Smooth muscle cell (in vitro differentiated cells): ENCODE measurements around the gene POLR2B. TPM values are rescaled to one million over a fixed set of nuclear protein-coding genes. Genes with fewer than 3 reads are reported as not detected.

Experiments used
- DNase-seq: peaks from one replicate; lab custom pipeline; 2025; ENCODE audit not compliant: unreplicated experiment; lab: John Stamatoyannopoulos, UW
- H2AFZ ChIP-seq: fragments of 200-600 bp; sonication (generic); 2 replicates; pipeline ENCODE4 v1.6.0; 2016; ENCODE audit warnings: antibody characterized with exemption, low read depth, mild to moderate bottlenecking
- H3F3A ChIP-seq: fragments of 200-600 bp; sonication (generic); 2 replicates; pipeline ENCODE4 v1.6.0; 2017; ENCODE audit warnings: antibody characterized with exemption, low read depth
- H3K27ac ChIP-seq: fragments of 200-600 bp; sonication (generic); 2 replicates; pipeline ENCODE4 v1.5.1; 2016; ENCODE audit warnings: low read depth, mild to moderate bottlenecking
- H3K27me3 ChIP-seq: fragments of 200-600 bp; sonication (generic); 2 replicates; pipeline ENCODE4 v1.6.1; 2016; ENCODE audit warnings: low read depth, mild to moderate bottlenecking
- H3K36me3 ChIP-seq: fragments of 200-600 bp; sonication (generic); 2 replicates; pipeline ENCODE4 v1.5.1; 2016; ENCODE audit warnings: low read depth
- H3K4me1 ChIP-seq: fragments of 200-600 bp; sonication (generic); 2 replicates; pipeline ENCODE4 v1.5.1; 2016; ENCODE audit warnings: low read depth
- H3K4me2 ChIP-seq: fragments of 200-600 bp; sonication (generic); 2 replicates; pipeline ENCODE4 v1.6.0; 2016; ENCODE audit warnings: mild to moderate bottlenecking
- H3K4me3 ChIP-seq: fragments of 200-600 bp; sonication (generic); 2 replicates; pipeline ENCODE4 v1.5.1; 2016; ENCODE audit warnings: mild to moderate bottlenecking
- H3K79me2 ChIP-seq: fragments of 200-600 bp; sonication (generic); 2 replicates; pipeline ENCODE4 v1.6.0; 2016; ENCODE audit warnings: low read depth, mild to moderate bottlenecking
- H3K9ac ChIP-seq: fragments of 200-600 bp; sonication (generic); 2 replicates; pipeline ENCODE4 v1.6.0; 2016; ENCODE audit warnings: low read depth
- H3K9me3 ChIP-seq: fragments of 200-600 bp; sonication (generic); replicated peaks from 2 replicates; pipeline ENCODE4 v1.5.1; 2016; ENCODE audit warnings: low read depth
- H4K20me1 ChIP-seq: fragments of 200-600 bp; sonication (generic); 2 replicates; pipeline ENCODE4 v1.6.0; 2016; ENCODE audit warnings: low read depth
- CTCF ChIP-seq: fragments of 200-600 bp; sonication (generic); IDR thresholded peaks from 2 replicates; pipeline ENCODE4 v1.5.1; 2017; ENCODE audit warnings: borderline replicate concordance, mild to moderate bottlenecking, antibody characterized with exemption; ENCODE audit not compliant: insufficient read depth, poor library complexity, severe bottlenecking
- WGBS: methylation state at CpG from one replicate; pipeline ENCODE4 v1.1.7; 2016; ENCODE audit warnings: low lambda C conversion rate; 5-methylcytosine and 5-hydroxymethylcytosine counted together
- polyA plus RNA-seq: library from polyadenylated mRNA; unstranded; fragments of >200 nt; fragmentation: Nextera tagmentation; extraction: Ambion mirVana; gene quantifications from 2 replicates; pipeline ENCODE4 v1.2.1, GENCODE V29; 2016
- total RNA-seq: library from RNA; depleted of rRNA; stranded (reverse); fragments of >200 nt; gene quantifications from 2 replicates; pipeline ENCODE4 v1.2.3, GENCODE V29; 2014

POLR2B gene
- total and polyA plus RNA-seq, 2 experiments from 2014 or later, result 39.7 to 111 TPM

GRCh38 chr4:56977321-56978012 is 1.2 kb upstream of the POLR2B start, which contains the start of gene NOA1:
Gene NOA1, minus strand, starts transcription at chr4:56977606. Its CDS starts 21 bp downstream, at chr4:56977585.
- Histone ChIP-seq H3K79me2 (peaks cover 74% of the 10 kb centered on the region), H3F3A (peaks cover 9% of the 10 kb centered on the region), H2AFZ (peak within 1 kb of the TSS; percentile 88), H3K36me3 (peaks cover 16% of the 10 kb centered on the region), H3K4me3 (peak within 1 kb of the TSS; percentile 88), H4K20me1 (peaks cover 58% of the 10 kb centered on the region), H3K4me2 (peak within 1 kb of the TSS; percentile 92), H3K9me3 (no peaks in the 10 kb centered on the region), H3K4me1 (peaks cover 34% of the 10 kb centered on the region), H3K27me3 (no peaks in the 10 kb centered on the region), H3K9ac (peak within 1 kb of the TSS; percentile 74), H3K27ac (peak within 1 kb of the TSS; percentile 86)
- TF ChIP-seq CTCF, result no peak
- under 1% methylated on average over 51 of the region's 51 CpGs for WGBS
- peak; percentile 94 for DNase-seq

- 10% methylated on average over 21 of the region's 21 CpGs for WGBS
These were observed 851 bp downstream of the POLR2B start for GRCh38 chr4:56979421-56980072.

GRCh38 chr4:56981795-56982201 is 3.1 kb downstream of the POLR2B start:
- TF ChIP-seq CTCF, result no peak
- no peak overlapping the region for H2AFZ ChIP-seq
- 64% methylated on average over 4 of the region's 4 CpGs for WGBS
- no peaks in the 10 kb centered on the region for H3K27me3 ChIP-seq
- H3K9ac ChIP-seq, result peak overlapping the region; percentile 1
- peaks cover 12% of the 10 kb centered on the region for H3F3A ChIP-seq
- peaks cover 23% of the 10 kb centered on the region for H3K4me1 ChIP-seq
- peak overlapping the region; percentile 88 for H3K4me2 ChIP-seq
- peaks cover 74% of the 10 kb centered on the region for H4K20me1 ChIP-seq
- H3K79me2 ChIP-seq, result peaks cover 84% of the 10 kb centered on the region
- H3K4me3 ChIP-seq, result no peak overlapping the region
- no peak for DNase-seq
- H3K36me3 ChIP-seq, result peaks cover 3% of the 10 kb centered on the region
- H3K27ac ChIP-seq, result peak overlapping the region; percentile 32
- no peaks in the 10 kb centered on the region for H3K9me3 ChIP-seq

More at GRCh38 chr4:56979421-56980072, 851 bp downstream of the POLR2B start:
- Histone ChIP-seq H3F3A (peaks cover 9% of the 10 kb centered on the region), H3K36me3 (no peaks in the 10 kb centered on the region), H3K4me3 (peak overlapping the region; percentile 88), H2AFZ (no peak overlapping the region), H3K9ac (peak overlapping the region; percentile 85), H3K9me3 (no peaks in the 10 kb centered on the region), H3K4me1 (peaks cover 34% of the 10 kb centered on the region), H3K4me2 (peak overlapping the region; percentile 88), H3K27ac (peak overlapping the region; percentile 86), H3K79me2 (peaks cover 84% of the 10 kb centered on the region), H4K20me1 (peaks cover 72% of the 10 kb centered on the region), H3K27me3 (no peaks in the 10 kb centered on the region)
- no peak for DNase-seq
- TF ChIP-seq CTCF, result no peak
